Measurements from ENCODE around the gene AKNA.
A peak's percentile ranks its signal among the peaks of the same experiment; 100 is the strongest.

Gene AKNA

DNA sequence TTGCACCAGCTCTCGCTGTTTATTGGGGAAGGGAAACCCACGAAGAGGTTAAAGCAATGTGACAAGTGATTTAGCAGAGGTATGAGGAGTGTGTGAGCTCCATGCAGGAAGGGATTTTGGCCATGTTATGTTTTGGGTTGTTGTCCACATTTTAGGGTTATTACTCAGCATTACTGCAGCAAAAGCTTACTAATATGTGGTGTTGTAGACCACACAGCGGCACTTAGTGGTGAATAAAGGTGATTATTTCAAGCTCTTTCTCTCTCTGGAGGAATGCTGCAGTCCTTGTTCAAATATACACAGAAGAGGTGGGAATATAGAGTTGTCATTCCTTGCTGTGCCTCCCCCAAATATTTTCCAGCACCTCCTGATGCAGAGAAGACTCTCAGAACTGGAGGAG is 29.7 kb upstream of the AKNA start:
- DNase-seq (ENCODE audit: low read depth in 1 of 2, low spot score in 1 of 2): no peak

GRCh38 chr9:114416906-114417305 is 29.1 kb upstream of the AKNA start:
- DNase-seq (ENCODE audit: low read depth in 1 of 2, low spot score in 1 of 2): no peak

GRCh38 chr9:114416290-114416689 is 28.5 kb upstream of the AKNA start:
- no peak for DNase-seq (ENCODE audit: low read depth in 1 of 2, low spot score in 1 of 2)

- DNase-seq (ENCODE audit: low read depth in 1 of 2, low spot score in 1 of 2): no peak
Measured at GRCh38 chr9:114414346-114414745, 26.6 kb upstream of the AKNA start.

DNA sequence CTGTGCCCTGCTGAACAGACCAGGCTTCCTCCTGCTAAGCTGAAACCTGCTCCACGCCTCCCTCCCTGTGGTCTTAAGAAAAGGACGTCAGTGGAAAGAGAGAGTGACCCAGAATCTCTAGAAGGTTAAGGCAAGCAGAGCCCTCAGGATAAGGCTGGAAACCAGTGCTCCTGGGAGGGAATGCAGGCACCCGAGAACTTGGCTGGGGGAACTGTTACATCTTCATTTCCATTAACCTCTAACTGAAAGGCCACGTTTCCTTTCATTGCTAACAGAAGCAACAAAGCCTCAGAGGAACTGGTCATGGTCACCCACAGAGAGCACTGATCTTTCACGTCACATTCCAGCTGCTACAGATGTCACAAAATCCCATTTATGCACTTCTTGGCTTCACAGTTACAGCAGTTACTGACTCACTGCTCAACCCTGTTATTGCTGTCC is 26.1 kb upstream of the AKNA start:
- no peak for DNase-seq (ENCODE audit: low read depth in 1 of 2, low spot score in 1 of 2)

GRCh38 chr9:114412048-114412683 is 24.4 kb upstream of the AKNA start:
- DNase-seq (ENCODE audit: low read depth in 1 of 2, low spot score in 1 of 2): no peak

- DNase-seq (ENCODE audit: low read depth in 1 of 2, low spot score in 1 of 2): no peak
Measured at GRCh38 chr9:114411452-114411851, 23.7 kb upstream of the AKNA start.

GRCh38 chr9:114410910-114411309 is 23.1 kb upstream of the AKNA start:
- no peak for DNase-seq (ENCODE audit: low read depth in 1 of 2, low spot score in 1 of 2)

DNA sequence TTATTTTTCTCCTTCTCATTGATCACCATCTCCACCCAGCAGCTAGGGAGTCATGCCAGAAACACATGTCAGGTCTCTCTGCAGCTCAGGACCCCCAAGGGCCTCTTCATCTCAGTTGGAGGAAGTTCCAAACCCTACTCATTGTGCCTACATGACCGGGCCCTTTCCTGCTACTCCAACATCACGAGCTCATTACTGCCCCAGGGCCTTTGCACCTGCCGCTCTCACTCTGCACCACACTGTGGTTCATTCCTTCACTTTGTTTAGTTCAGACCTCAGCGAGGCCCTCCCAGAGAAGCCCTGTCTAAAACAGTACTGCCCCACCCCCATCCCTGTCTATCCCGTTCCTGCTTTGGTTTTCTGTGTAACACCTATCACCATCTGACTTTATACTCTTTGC is 22.1 kb upstream of the AKNA start:
- DNase-seq (ENCODE audit: low read depth in 1 of 2, low spot score in 1 of 2): no peak

DNA sequence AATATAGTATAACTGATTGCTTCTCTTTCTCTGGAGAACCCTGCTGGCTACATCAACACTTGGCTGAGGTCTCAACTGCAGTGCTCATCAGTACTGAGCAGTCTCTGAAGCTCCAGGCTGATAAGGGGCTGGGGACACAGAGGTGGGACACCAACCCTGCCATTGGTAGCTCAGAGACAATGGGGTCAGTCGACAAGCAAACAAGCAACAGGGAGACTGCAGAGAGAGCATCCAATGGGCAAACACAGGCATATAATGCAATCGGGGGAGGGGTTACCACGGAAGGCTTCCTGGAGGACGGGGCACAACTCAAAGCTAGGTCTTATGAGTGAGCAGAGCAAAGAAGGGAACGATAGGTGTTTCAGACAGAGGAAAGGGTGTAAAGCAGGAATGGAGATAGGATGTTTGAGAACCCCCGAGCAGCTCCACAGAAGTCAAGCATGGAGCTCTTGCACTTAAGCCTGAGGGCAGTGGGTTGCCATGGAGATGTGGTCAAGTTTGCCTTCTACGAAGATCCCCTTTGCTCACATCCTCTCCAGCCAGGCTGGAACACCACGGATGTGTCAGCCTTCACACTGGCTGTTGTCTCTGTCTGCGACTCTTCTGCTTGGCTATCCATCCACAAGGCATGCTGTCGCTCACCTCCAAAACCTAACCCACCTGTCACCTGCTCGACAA is 21.5 kb upstream of the AKNA start:
- no peak for DNase-seq (ENCODE audit: low read depth in 1 of 2, low spot score in 1 of 2)

GRCh38 chr9:114408645-114409044 is 20.9 kb upstream of the AKNA start:
- DNase-seq (ENCODE audit: low read depth in 1 of 2, low spot score in 1 of 2): no peak

DNA sequence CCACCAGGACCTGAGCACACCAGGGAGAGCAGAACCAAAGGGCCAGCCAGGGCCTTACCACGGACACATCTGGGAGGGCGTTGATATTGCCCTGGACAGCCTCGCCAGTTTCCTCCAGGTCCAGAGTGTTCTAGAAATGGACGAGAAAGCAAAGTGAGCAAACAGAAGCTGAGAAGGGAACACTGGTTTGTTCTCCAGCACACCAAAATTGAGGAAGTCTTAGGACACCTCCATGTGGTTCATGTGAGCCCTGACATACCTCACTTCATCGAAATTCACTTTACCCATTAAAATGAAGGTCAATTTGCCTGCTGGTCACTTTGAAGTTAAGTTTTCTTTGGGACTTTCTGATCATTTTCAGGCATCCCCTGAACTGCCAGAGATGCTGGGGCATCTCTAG is 20.1 kb upstream of the AKNA start:
- no peak for DNase-seq (ENCODE audit: low read depth in 1 of 2, low spot score in 1 of 2)

GRCh38 chr9:114406441-114406840 is 18.7 kb upstream of the AKNA start:
- DNase-seq (ENCODE audit: low read depth in 1 of 2, low spot score in 1 of 2): no peak

DNA sequence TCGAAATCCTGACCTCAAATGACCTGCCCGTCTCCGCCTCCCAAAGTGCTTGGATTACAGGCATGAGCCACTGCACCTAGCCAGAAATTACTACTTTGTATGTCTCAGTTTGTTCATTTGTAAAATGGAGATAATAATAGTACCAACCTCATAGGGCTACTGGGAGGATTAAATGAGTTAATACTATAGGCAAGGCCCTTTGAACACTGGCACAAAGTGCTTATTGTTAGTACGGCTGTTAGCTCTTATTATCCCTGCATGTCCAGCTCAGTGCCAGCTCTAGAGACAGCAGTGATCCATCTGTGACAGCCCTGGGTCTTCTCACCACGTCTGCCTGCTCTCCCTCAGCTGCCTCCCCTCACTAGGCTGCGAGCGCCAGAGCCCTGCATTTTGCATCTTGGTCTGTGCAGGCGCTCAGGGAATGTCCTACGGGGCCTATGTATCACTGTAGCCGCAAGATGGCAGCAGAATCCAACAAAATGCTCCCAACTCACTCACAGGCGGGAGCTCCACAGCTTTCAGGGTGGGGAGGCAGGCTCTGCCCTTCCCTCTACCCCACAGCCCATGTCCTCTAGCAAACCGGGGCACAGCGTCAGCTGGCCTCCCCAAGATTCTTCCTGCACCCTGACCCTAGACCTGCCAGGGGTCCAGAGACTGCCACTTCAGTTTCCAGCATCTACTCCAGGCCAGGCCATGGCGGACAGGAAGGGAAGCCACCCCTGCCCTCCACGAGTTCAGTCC is 17.7 kb upstream of the AKNA start:
- DNase-seq (ENCODE audit: low read depth in 1 of 2, low spot score in 1 of 2): peak; percentile 60 to 73

- DNase-seq (ENCODE audit: low read depth in 1 of 2, low spot score in 1 of 2): no peak
Measured at GRCh38 chr9:114404531-114404930, 16.7 kb upstream of the AKNA start.

GRCh38 chr9:114403153-114403756 is 15.5 kb upstream of the AKNA start:
- no peak for DNase-seq (ENCODE audit: low read depth in 1 of 2, low spot score in 1 of 2)

DNA sequence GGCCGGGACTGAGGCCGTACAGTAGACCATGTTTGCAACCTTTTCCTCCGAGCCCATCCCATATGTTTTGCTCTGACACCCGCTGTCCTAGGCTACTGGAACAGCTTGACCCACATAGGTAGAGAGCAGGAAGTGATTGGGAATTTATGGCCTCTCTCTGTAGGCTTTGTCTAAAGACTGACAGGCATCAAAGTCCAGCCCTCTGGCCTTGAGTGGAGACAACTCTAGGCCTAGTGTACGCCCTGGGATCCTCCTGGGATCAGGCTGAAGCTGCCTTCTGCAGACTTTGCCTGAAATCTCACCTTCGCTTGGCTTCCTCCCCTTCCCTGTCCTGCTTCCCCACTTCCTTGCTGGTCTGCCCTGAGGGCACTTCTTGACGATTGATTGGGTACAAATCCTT is 13.6 kb upstream of the AKNA start:
- DNase-seq (ENCODE audit: low read depth in 1 of 2, low spot score in 1 of 2): no peak

DNA sequence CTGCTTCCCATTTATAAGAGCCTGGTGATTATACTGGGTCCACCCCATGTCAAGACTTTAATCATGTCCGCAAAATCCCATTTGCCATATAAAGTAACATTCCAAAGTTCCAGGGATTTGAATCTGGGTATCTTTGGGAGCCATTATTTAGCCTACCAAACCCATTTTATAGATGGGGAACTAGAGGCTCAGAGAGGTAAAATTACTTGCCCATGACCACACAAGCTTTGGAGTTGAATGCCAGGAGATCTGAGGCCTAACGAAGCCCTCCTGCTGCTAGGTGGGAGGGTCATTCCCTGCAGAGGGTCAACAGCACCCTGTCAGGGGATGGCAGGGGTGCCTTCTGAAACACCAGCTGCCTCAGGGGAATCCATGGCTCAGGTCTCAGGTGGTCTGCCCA is 13.0 kb upstream of the AKNA start:
- no peak for DNase-seq (ENCODE audit: low read depth in 1 of 2, low spot score in 1 of 2)

DNA sequence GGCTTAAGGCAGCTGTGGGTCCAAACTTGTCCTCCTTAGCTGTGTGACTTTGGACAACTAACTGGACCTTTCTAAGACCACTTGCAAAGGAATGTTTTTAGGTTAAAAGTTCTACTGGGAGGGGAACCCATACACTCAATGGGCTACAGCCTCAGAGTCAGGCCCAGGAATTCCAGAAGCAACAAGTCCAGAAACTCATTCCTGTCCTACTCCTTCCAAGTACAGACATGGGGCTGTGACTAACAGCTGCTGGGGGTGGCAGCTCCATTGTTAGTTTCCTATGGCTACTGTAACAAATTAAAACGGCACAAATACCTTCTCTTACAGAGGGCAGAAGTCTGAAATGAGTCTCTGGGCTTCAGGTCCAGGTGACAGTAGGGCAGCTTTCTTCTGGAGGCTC is 12.4 kb upstream of the AKNA start:
- DNase-seq (ENCODE audit: low read depth in 1 of 2, low spot score in 1 of 2): no peak

DNA sequence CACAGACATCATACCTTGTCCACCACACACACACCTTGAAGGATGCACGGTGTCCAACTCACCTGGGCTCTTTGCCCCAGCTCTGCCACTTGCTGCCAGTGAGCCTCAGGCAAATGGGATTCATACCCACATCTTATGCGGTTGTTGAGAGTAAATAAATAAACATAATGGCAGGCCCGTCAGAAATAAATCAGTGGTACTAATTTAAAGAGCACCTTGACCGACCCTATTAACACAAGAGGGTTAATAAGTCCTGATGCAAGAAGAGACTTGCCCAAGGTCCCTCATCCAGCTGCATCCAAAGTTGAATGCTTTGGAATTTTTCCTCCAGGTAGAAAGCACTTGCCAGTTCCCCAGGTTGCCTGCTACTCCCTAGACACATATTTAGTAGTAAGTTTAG is 11.6 kb upstream of the AKNA start:
- DNase-seq (ENCODE audit: low read depth in 1 of 2, low spot score in 1 of 2): no peak

DNA sequence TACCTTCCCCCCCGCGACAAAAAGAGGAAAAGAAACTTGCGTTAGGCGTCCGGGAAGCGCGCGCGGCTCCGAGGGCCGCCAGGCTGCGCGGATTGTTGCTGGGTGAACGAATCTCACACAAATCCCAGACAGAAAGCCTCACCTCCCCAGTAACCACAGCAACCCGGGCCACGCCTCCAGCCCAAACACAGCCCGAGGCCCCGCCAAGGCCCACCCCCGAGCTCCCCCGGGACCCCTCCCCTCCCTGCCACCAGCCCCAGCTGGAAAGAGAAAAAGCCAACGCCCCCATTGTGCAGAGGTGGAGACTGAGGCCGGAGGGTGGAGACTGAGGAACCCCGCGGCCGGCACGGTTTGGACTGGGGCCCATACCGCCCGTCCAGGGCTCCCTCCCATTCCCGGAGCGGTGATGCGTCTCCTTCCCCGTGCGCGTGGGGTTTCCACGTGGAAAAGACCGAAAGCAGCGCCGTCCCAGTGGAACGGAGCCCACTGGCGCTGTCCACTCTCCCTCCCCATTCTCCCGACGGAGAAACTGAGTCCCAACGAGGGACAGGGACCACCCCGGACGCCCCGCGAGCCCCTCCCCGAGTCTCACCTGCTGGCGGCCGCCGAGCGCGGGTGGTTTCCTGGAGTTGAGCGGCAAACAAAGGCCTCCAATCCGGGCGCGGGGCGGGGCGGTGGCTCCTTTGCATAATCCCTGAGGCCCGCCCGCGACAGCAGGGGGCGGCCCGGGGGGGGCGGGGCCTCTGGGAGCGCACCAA is 10.2 kb upstream of the AKNA start:
- peak; percentile 89 to 91 for DNase-seq (ENCODE audit: low read depth in 1 of 2, low spot score in 1 of 2)

Data from activated CD4-positive, alpha-beta T cell treated with anti-CD3 and anti-CD28 coated beads, Interleukin-2, amount 50 U/mL, for 24 hours (primary cell).